Psoas muscle (tissue), 8 donors: ENCODE results near the gene TMCO4. TPM values are rescaled to one million over a fixed set of nuclear protein-coding genes. Genes with fewer than 3 reads are reported as not detected.

Source experiments
- ATAC-seq, 4 donors: fragments of 200-7000 bp; cut with Tn5 transposase; one replicate each; pipeline ENCODE4 v1.9.1; 2020; ENCODE audit warnings: moderate library complexity in 3 of 4, mild to moderate bottlenecking in 2 of 4
- DNase-seq, 2 donors: peaks; one replicate each; pipeline ENCODE4 v3.0.0-alpha.2; 2020
- H3K27ac ChIP-seq: fragments of 200-600 bp; one replicate; pipeline ENCODE4 v1.8.0; 2022
- H3K27me3 ChIP-seq, 3 donors: fragments of 200-600 bp in 1 of 3; one replicate each; pipeline versions ENCODE4 v1.6.1 to v1.8.0; 2013 to 2022; ENCODE audit warnings: low read length in 2 of 3, mild to moderate bottlenecking in 2 of 3, moderate library complexity in 1 of 3; ENCODE audit not compliant: insufficient read depth in 3 of 3
- H3K36me3 ChIP-seq, 2 donors: fragments of 200-600 bp in 1 of 2; one replicate each; pipeline versions ENCODE4 v1.6.1 to v1.8.0; 2013 to 2022; ENCODE audit warnings: low read depth in 1 of 2, mild to moderate bottlenecking in 1 of 2, moderate library complexity in 1 of 2; ENCODE audit not compliant: insufficient read depth in 1 of 2
- H3K4me1 ChIP-seq: fragments of 200-600 bp; one replicate; pipeline ENCODE4 v1.8.0; 2022
- H3K4me3 ChIP-seq: fragments of 200-600 bp; one replicate; pipeline ENCODE4 v1.8.0; 2022; ENCODE audit warnings: mild to moderate bottlenecking
- H3K9me3 ChIP-seq: fragments of 200-600 bp; one replicate; pipeline ENCODE4 v1.8.0; 2022
- CTCF ChIP-seq: fragments of 200-600 bp; IDR thresholded peaks from one replicate; pipeline ENCODE4 v1.8.0; 2022; ENCODE audit warnings: antibody characterized with exemption
- WGBS, 3 donors: extraction: QIAGEN DNeasy Blood & Tissue Kit; methylation state at CpG; one replicate each; pipeline versions ENCODE4 v1.1.6 to v1.1.7; 2013; 5-methylcytosine and 5-hydroxymethylcytosine counted together
- intact Hi-C, 2 donors: fragments of 100-400 bp; cut with DNase I; formaldehyde crosslinking; loops; one replicate each; pipeline versions ENCODE4 v1.11.0 to v1.14.2; 2022
- polyA plus RNA-seq, 3 donors: library from polyadenylated mRNA; stranded (reverse); fragments of 200-250 nt; gene quantifications; one replicate each; pipeline ENCODE4 v1.2.3, GENCODE V29; 2013
- total RNA-seq, 4 donors: library from RNA; stranded (reverse); fragmentation: NEBNext Ultra II Directional in 2 of 4; extraction: Animal tissue kit (Norgen Biotek cat#: 25700) in 2 of 4; gene quantifications; one replicate each; pipeline versions ENCODE4 v1.2.1 to v1.2.4, GENCODE V29; 2021 to 2023
- donor health status: healthy with polysubstance abuse.
- donor health status: DM: no; HTN: no; CAD: no; lungs with moderate emphysema.
- donor health status: Bipolar disorder and iron deficiency.
- donor health status: healthy.
- donor health status: DM: yes; HTN: yes; CAD: no.
- donor health status: DM: no; HTN: no; CAD: no.
- donor health status: DM: no; HTN: no; CAD: no.
- donor health status: DM: yes; HTN: yes; CAD: no.

The TMCO4 gene
- total and polyA plus RNA-seq, 7 donors = 2.3 to 4.8 (median 3.2) TPM

DNA sequence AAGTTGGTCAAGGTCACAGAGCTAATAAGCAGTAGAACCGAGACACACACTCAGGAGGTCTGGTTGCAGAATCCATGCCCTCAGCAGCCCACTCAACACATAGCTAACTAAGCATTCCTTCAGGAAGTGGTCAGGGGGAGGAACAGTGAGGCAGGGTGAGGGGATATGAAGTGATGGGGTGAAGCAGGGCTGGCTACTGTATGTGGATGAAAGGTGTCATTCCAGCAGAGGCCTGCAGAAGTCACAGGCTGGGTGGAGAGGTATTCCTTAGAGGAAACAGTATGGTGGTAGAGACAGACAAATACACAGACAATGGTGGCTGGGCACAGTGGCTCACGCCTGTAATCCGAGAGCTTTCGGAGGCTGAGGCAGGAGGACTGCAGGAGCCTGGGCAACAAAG, 14.1 kb downstream of the TMCO4 start:
- H3K9me3 ChIP-seq = no peaks in the 10 kb centered on the region
- peaks cover 0 to 32% of the 10 kb centered on the region in 2 donors for H3K36me3 ChIP-seq
- peaks cover 4% of the 10 kb centered on the region for H3K4me1 ChIP-seq
- H3K27me3 ChIP-seq = no peaks in the 10 kb centered on the region
- WGBS, 3 donors = 69 to 73% (median 70%) methylated on average over 4 of the region's 4 CpGs
- no peak for DNase-seq
- H3K4me3 ChIP-seq = no peak overlapping the region
- intact Hi-C loops = no loop called here
- TF ChIP-seq CTCF = no peak
- H3K27ac ChIP-seq = no peak overlapping the region
- no peak for ATAC-seq

DNA sequence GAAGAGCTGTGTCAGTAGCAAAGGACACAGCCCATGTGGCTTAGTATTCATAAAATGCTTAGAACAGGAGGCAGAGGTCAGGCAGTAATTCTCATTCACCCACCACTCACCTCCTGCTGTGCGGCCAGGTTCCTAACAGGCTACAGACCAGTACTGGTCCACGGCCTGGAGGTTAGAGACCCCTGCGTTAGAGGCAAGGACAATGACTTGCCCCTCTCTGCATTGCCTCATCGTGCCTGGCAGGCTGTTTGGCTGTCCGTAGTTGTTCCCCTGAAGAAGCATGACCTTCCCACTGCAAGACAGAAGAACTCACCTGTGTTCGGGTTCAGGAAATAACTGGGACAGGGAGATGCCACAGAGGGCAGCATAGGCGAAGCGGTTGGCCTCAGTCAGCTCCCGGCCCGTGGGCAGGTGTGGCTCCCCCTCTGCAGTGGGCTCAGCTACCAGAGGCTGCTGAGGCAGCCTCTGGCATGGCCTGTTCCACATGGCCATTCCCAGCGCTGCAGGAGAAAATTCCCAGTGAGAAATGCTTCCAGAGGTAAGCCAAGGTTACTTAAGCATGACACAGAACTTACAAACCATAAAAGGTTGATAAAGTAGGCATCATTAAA, 19.3 kb downstream of the TMCO4 start:
- Histone ChIP-seq H3K27me3 (no peaks in the 10 kb centered on the region), H3K4me1 (peaks cover 4% of the 10 kb centered on the region), H3K9me3 (no peaks in the 10 kb centered on the region), H3K36me3 (peaks cover 0 to 17% of the 10 kb centered on the region in 2 donors), H3K4me3 (no peak overlapping the region), H3K27ac (no peak overlapping the region)
- TF ChIP-seq CTCF = no peak
- intact Hi-C loops = no loop called here
- ATAC-seq (no peak), DNase-seq (no peak)
- WGBS, 3 donors = 85 to 88% (median 87%) methylated on average over 11 of the region's 11 CpGs

GRCh38 chr1:19776933-19777332, 22.8 kb downstream of the TMCO4 start:
- no peaks in the 10 kb centered on the region for H3K4me1 ChIP-seq
- no peak overlapping the region for H3K4me3 ChIP-seq
- H3K27ac ChIP-seq = no peak overlapping the region
- WGBS, 3 donors = 93 to 99% (median 97%) methylated on average over 4 of the region's 4 CpGs
- intact Hi-C loops = no loop called here
- ATAC-seq (no peak), DNase-seq (no peak)
- H3K9me3 ChIP-seq = no peaks in the 10 kb centered on the region
- H3K27me3 ChIP-seq = no peaks in the 10 kb centered on the region
- H3K36me3 ChIP-seq = peaks cover 0 to 20% of the 10 kb centered on the region in 2 donors
- no peak for TF ChIP-seq CTCF

DNA sequence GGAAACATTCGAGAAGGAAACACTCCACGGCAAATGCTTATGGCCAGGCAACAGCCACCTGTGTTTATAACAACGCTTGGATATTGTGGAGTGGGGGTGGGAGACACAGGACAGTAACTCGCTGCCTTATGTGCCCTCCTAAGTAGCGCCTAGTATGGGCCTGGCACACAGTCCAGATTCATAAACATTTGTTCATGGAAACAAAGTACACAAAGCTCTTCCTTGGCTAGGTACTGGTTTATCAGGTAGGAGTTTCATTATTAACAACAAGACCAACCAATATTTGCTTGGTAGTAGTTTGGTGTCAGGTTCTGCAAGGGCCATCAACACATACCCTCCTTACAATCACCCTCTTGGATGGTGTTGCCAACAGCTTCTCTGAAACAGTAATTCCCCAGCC, 23.4 kb downstream of the TMCO4 start:
- ATAC-seq (no peak), DNase-seq (no peak)
- Histone ChIP-seq H3K9me3 (no peaks in the 10 kb centered on the region), H3K4me3 (no peak overlapping the region), H3K4me1 (no peaks in the 10 kb centered on the region), H3K27ac (no peak overlapping the region), H3K36me3 (peaks cover 0 to 20% of the 10 kb centered on the region in 2 donors), H3K27me3 (no peaks in the 10 kb centered on the region)
- intact Hi-C loops = no loop called here
- WGBS, 3 donors = 82 to 91% (median 86%) methylated on average over 5 of the region's 5 CpGs
- TF ChIP-seq CTCF = no peak

DNA sequence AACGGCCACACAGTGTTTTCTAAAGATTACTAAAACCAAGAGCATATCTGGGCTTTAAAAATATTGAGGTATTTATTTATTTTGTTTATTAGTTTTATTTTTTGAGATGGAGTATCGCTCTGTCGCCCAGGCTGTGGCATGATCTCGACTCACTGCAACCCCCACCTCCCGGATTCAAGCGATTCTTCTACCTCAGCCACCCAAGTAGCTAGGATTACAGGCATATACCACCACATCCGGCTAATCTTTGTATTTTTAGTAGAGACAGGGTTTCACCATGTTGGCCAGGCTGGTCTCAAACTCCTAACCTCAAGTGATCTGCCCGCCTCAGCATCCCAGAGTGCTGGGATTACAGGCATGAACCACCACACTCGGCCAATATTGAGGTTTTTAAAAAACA, 23.9 kb downstream of the TMCO4 start:
- Histone ChIP-seq H3K27me3 (no peaks in the 10 kb centered on the region), H3K9me3 (no peaks in the 10 kb centered on the region), H3K4me3 (no peak overlapping the region), H3K36me3 (peaks cover 0 to 22% of the 10 kb centered on the region in 2 donors), H3K27ac (no peak overlapping the region), H3K4me1 (no peaks in the 10 kb centered on the region)
- no peak for TF ChIP-seq CTCF
- 88 to 90% (median 89%) methylated on average over 9 of the region's 9 CpGs for WGBS, 3 donors
- DNase-seq = no peak
- intact Hi-C loops = no loop called here
- no peak for ATAC-seq
